Astrocyte (in vitro differentiated cells and primary cell): ENCODE measurements around the gene SLC16A1. TPM values are rescaled to one million over a fixed set of nuclear protein-coding genes. Genes with fewer than 3 reads are reported as not detected.

ENCODE experiments used
- DNase-seq: peaks from one replicate; pipeline ENCODE4 v3.0.0-alpha.2; 2010; ENCODE audit warnings: low read depth
- FAIRE-seq: peaks from 2 replicates; lab custom pipeline; 2011; peaks lifted over from hg19 to GRCh38; lab: Jason Lieb, UNC
- H2AFZ ChIP-seq: 2 replicates; pipeline ENCODE4 v1.6.0; 2012; ENCODE audit warnings: low read depth, low read length, inconsistent platforms
- H3K27ac ChIP-seq: 2 replicates; pipeline ENCODE4 v1.5.1; 2011; ENCODE audit warnings: low read depth, low read length, inconsistent platforms
- H3K27me3 ChIP-seq: 2 replicates; pipeline ENCODE4 v1.6.0; 2011; ENCODE audit warnings: low read length, inconsistent platforms; ENCODE audit not compliant: insufficient read depth
- H3K36me3 ChIP-seq: 2 replicates; pipeline ENCODE4 v1.5.1; 2011; ENCODE audit warnings: low read length, inconsistent platforms; ENCODE audit not compliant: insufficient read depth
- H3K4me1 ChIP-seq: 2 replicates; pipeline ENCODE4 v1.5.1; 2011; ENCODE audit warnings: low read length, inconsistent platforms; ENCODE audit not compliant: insufficient read depth
- H3K4me2 ChIP-seq: 2 replicates; pipeline ENCODE4 v1.6.0; 2012; ENCODE audit warnings: low read length, inconsistent platforms
- H3K4me3 ChIP-seq: 2 replicates; pipeline ENCODE4 v1.5.1; 2011; ENCODE audit warnings: low read depth, mild to moderate bottlenecking, low read length, inconsistent platforms; ENCODE audit not compliant: insufficient read depth
- H3K79me2 ChIP-seq: 2 replicates; pipeline ENCODE4 v1.6.0; 2012; ENCODE audit warnings: mild to moderate bottlenecking, low read length, inconsistent platforms; ENCODE audit not compliant: insufficient read depth
- H3K9ac ChIP-seq: 2 replicates; pipeline ENCODE4 v1.6.0; 2012; ENCODE audit warnings: mild to moderate bottlenecking, low read length, inconsistent platforms
- H3K9me3 ChIP-seq: 2 replicates; pipeline ENCODE4 v1.5.1; 2012; ENCODE audit warnings: low read depth, mild to moderate bottlenecking, low read length, inconsistent platforms; ENCODE audit not compliant: insufficient read depth
- H4K20me1 ChIP-seq: 2 replicates; pipeline ENCODE4 v1.6.0; 2012; ENCODE audit warnings: low read length, inconsistent platforms; ENCODE audit not compliant: insufficient read depth
- H3K27ac Mint-ChIP-seq: one replicate; pipeline ENCODE4 v1.8.0; 2021; ENCODE audit warnings: mild to moderate bottlenecking, mixed read lengths; ENCODE audit not compliant: unreplicated experiment
- H3K27me3 Mint-ChIP-seq: one replicate; pipeline ENCODE4 v1.8.0; 2021; ENCODE audit warnings: low read depth, mixed read lengths; ENCODE audit not compliant: unreplicated experiment
- H3K36me3 Mint-ChIP-seq: one replicate; pipeline ENCODE4 v1.8.0; 2021; ENCODE audit warnings: low read depth, mixed read lengths; ENCODE audit not compliant: unreplicated experiment
- H3K4me1 Mint-ChIP-seq: one replicate; pipeline ENCODE4 v1.8.0; 2021; ENCODE audit warnings: low read depth, mixed read lengths; ENCODE audit not compliant: unreplicated experiment
- H3K4me3 Mint-ChIP-seq: one replicate; pipeline ENCODE4 v1.8.0; 2021; ENCODE audit warnings: mild to moderate bottlenecking, moderate library complexity, mixed read lengths; ENCODE audit not compliant: unreplicated experiment
- H3K9me3 Mint-ChIP-seq: one replicate; pipeline ENCODE4 v1.8.0; 2021; ENCODE audit warnings: mild to moderate bottlenecking, mixed read lengths; ENCODE audit not compliant: unreplicated experiment
- EZH2 ChIP-seq: IDR thresholded peaks from 2 replicates; pipeline ENCODE4 v1.6.1; 2012; ENCODE audit warnings: mild to moderate bottlenecking, low read length, inconsistent platforms; ENCODE audit not compliant: insufficient read depth
- total RNA-seq: library from RNA; stranded (reverse); gene quantifications from 2 replicates; pipeline ENCODE4 v1.2.1, GENCODE V29; 2021
- TF ChIP-seq, protein P1 (sequence below): IDR thresholded peaks from 2 replicates; pipeline ENCODE4 v1.5.1; 2011; ENCODE audit warnings: low read depth, mild to moderate bottlenecking, inconsistent platforms, low read length, moderate library complexity; ENCODE audit not compliant: insufficient read depth

Gene SLC16A1
- total RNA-seq, 1 donor from 2014 or later = 153 TPM

DNA sequence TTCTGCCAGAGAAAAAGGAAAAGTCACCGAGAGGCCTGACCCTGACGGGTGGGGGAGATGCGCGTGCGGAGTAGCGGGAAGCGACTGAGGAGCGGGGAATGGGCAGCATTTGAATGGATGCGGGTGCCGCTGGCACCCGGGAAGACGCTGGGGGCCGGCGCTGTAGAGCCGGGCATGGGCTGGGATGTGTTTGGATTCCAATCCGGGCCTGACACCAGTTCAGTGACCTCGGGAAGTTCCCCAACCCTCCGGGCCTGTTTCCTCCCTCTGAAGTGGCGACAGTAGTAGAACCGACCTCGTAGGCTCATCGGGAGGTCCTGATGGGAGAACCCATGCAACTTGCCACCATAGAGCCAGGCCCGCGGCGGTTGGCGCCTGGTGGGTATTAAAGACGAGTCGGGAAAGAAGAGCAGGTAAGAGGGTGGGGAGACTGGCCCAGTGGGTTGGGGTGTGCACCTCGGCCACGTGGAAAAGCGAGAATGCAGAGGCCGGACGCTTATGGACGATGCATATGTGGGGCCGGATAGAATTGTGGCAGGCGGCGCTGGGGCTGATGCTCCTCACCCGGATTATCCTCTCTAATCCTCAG is 642 bp upstream of the SLC16A1 start:
- H3K4me2 ChIP-seq = peak overlapping the region; percentile 99
- Mint-ChIP-seq H3K36me3 (peaks cover 6% of the 10 kb centered on the region), H3K9me3 (no peaks in the 10 kb centered on the region), H3K4me1 (peaks cover 22% of the 10 kb centered on the region), H3K27ac (peak overlapping the region; percentile 93), H3K4me3 (peak overlapping the region; percentile 98), H3K27me3 (no peaks in the 10 kb centered on the region)
- peak overlapping the region; percentile 98 for H3K9ac ChIP-seq
- H3K4me1 ChIP-seq = peaks cover 18% of the 10 kb centered on the region
- H3K4me3 ChIP-seq = peak overlapping the region; percentile 91
- H3K36me3 ChIP-seq = peaks cover 10% of the 10 kb centered on the region
- DNase-seq (no peak), FAIRE-seq (no peak)
- TF ChIP-seq, protein P1, sequence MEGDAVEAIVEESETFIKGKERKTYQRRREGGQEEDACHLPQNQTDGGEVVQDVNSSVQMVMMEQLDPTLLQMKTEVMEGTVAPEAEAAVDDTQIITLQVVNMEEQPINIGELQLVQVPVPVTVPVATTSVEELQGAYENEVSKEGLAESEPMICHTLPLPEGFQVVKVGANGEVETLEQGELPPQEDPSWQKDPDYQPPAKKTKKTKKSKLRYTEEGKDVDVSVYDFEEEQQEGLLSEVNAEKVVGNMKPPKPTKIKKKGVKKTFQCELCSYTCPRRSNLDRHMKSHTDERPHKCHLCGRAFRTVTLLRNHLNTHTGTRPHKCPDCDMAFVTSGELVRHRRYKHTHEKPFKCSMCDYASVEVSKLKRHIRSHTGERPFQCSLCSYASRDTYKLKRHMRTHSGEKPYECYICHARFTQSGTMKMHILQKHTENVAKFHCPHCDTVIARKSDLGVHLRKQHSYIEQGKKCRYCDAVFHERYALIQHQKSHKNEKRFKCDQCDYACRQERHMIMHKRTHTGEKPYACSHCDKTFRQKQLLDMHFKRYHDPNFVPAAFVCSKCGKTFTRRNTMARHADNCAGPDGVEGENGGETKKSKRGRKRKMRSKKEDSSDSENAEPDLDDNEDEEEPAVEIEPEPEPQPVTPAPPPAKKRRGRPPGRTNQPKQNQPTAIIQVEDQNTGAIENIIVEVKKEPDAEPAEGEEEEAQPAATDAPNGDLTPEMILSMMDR = no peak
- TF ChIP-seq EZH2 = no peak
- peak overlapping the region; percentile 94 for H3K27ac ChIP-seq
- H3K9me3 ChIP-seq = no peaks in the 10 kb centered on the region
- no peaks in the 10 kb centered on the region for H3K27me3 ChIP-seq
- H3K79me2 ChIP-seq = peaks cover 92% of the 10 kb centered on the region
- H4K20me1 ChIP-seq = peaks cover 46% of the 10 kb centered on the region
- peak overlapping the region; percentile 97 for H2AFZ ChIP-seq

DNA sequence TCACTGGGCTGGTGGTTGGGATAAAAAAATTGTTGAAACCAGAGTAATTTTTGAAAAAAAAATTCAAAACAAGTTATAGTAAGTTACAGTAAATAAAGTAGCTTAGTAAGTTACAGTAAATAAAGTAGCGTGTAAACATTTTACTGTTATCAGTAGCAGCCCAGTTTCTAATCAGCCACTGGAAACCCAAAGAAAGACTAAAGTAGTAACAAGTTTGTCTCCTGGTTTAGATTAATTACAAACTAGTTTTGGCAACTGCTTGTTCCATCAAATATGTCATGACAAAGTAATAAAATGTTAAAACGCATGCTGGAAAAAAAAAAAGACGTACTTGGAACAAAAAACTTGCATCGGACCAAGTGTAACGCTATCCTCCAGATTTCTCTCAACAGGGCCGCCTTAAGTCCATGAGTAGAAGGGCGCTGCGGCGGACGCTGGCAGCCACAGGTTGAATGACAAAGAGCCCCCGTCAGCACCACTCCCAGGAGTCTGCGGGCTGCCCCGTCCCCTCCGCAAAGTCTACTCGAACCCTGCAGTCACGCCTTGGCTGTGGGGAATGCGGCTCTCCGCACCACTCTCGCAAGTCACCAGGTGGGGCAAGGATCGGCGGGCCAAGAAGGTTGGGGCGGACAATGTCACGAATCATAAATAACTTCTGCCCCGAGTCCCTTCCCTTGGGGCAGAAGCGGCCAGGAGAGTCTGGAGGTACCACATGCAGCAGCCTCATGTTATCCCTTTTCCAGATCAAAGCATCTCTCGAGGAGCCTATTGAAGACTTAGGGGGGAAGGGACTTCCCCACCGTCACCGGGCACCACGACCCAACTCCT is 837 bp downstream of the SLC16A1 start:
- peak overlapping the region; percentile 85 for H2AFZ ChIP-seq
- H3K36me3 Mint-ChIP-seq = no peaks in the 10 kb centered on the region
- peak; percentile 62 for DNase-seq
- peaks cover 96% of the 10 kb centered on the region for H3K79me2 ChIP-seq
- H3K27ac Mint-ChIP-seq = peak overlapping the region; percentile 63
- H3K27me3 ChIP-seq = no peaks in the 10 kb centered on the region
- H3K4me2 ChIP-seq = peak overlapping the region; percentile 99
- H3K9me3 ChIP-seq = no peaks in the 10 kb centered on the region
- H3K4me3 Mint-ChIP-seq = peak overlapping the region; percentile 98
- peaks cover 24% of the 10 kb centered on the region for H3K4me1 Mint-ChIP-seq
- FAIRE-seq = no peak
- no peak for TF ChIP-seq EZH2
- TF ChIP-seq, protein P1 = no peak
- peak overlapping the region; percentile 94 for H3K27ac ChIP-seq
- H4K20me1 ChIP-seq = peaks cover 56% of the 10 kb centered on the region
- H3K27me3 Mint-ChIP-seq = no peaks in the 10 kb centered on the region
- H3K4me1 ChIP-seq = peaks cover 18% of the 10 kb centered on the region
- H3K9ac ChIP-seq = peak overlapping the region; percentile 98
- H3K36me3 ChIP-seq = peaks cover 3% of the 10 kb centered on the region
- H3K9me3 Mint-ChIP-seq = no peaks in the 10 kb centered on the region
- H3K4me3 ChIP-seq = peak overlapping the region; percentile 91
